ENCODE data around the gene SLC25A41.

SLC25A41 gene

DNA sequence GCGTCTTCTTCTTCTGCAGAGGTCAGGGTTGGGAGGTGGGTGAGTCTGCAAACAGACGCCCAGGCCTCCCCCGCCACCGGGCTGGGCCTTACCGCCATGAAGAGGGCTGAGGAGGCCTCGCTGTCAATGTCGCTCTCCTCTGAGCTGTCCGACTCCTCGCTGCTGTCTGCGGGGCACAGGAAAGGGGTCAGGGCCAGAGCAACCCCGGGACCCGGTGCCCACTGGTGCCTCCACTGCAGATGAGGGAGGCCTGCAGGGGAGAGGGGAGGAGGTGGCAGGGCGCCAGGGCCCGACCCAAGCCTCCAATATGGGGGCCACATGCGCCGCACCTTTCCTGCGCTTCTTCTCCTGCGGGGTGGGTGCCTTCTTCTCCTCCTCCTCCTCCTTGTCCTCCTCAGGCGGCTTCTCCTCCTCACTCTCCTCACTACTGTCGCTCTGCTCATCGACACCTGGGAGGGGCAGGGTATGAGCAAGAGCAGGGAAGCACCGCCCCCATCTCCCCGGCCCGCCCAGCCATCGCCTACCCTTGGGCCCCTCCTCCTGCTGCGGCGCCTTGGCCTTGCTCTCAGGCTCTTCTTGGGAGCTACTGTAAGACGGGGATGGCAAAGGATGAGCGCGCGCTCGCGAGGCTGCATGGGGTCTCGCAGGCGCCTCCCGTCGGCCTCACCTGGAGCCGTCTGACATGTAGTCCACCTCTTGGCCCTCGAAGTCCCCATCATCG lies 52.4 kb downstream of the SLC25A41 start:
- ChIA-PET CTCF (no interaction called here), POLR2A (interaction anchor here (0.7 kb wide), 1 partner anchor 9 kb away, joined by 3 read pairs; the partner anchor contains the start of gene ALKBH7)
- no peak for TF ChIP-seq L3MBTL2 (conservative IDR thresholded peaks at IDR 0.05)
- TF ChIP-seq TARDBP (IDR thresholded peaks at IDR 0.05): no peak
- TF ChIP-seq ELF4 (IDR thresholded peaks at IDR 0.05): no peak
- no peak for TF ChIP-seq ARNT (IDR thresholded peaks at IDR 0.05)
- TF ChIP-seq BHLHE40 (IDR thresholded peaks at IDR 0.05; ENCODE audit: borderline replicate concordance): no peak
- no peak for TF ChIP-seq FOXK2 (IDR thresholded peaks at IDR 0.05)
- TF ChIP-seq SUZ12 (IDR thresholded peaks at IDR 0.05): no peak
- TF ChIP-seq HDGF (IDR thresholded peaks at IDR 0.05; ENCODE audit: borderline replicate concordance): no peak
- TF ChIP-seq, protein P1, sequence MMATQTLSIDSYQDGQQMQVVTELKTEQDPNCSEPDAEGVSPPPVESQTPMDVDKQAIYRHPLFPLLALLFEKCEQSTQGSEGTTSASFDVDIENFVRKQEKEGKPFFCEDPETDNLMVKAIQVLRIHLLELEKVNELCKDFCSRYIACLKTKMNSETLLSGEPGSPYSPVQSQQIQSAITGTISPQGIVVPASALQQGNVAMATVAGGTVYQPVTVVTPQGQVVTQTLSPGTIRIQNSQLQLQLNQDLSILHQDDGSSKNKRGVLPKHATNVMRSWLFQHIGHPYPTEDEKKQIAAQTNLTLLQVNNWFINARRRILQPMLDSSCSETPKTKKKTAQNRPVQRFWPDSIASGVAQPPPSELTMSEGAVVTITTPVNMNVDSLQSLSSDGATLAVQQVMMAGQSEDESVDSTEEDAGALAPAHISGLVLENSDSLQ (IDR thresholded peaks at IDR 0.05): no peak
- no peak for TF ChIP-seq NFRKB (IDR thresholded peaks at IDR 0.05)
- no peak for TF ChIP-seq SP1 (IDR thresholded peaks at IDR 0.05)
- no peak for TF ChIP-seq LEF1 (IDR thresholded peaks at IDR 0.05; ENCODE audit: borderline replicate concordance)
- TF ChIP-seq FOXM1 (IDR thresholded peaks at IDR 0.05; ENCODE audit: borderline replicate concordance): no peak
- no peak for DNase-seq (ENCODE audit: extremely low spot score)

DNA sequence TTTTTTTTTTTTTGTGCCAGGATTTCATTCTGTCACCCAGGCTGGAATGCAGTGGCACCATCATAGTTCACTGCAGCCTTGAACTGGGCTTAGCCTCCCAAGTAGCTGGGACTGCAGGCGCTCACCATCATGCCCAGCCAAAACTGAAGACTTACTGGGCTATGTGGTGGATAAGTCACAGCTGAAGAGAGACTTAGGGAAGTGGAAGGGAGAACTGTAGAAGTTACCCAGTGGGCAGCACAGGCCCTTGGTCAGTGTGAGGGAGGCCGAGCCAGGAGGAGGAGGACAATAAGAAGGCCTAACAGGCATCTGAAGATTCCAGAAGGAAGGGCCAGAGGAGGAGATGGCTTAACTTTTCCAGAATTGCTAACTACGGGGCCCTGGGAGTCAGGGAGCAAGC lies 53.8 kb downstream of the SLC25A41 start:
- TF ChIP-seq ZNF384 (IDR thresholded peaks at IDR 0.05): no peak
- no peak for TF ChIP-seq HDGF (IDR thresholded peaks at IDR 0.05; ENCODE audit: borderline replicate concordance)
- no peak for TF ChIP-seq L3MBTL2 (conservative IDR thresholded peaks at IDR 0.05)
- no peak for TF ChIP-seq BHLHE40 (IDR thresholded peaks at IDR 0.05; ENCODE audit: borderline replicate concordance)
- TF ChIP-seq SP1 (IDR thresholded peaks at IDR 0.05): no peak
- TF ChIP-seq CTBP1 (IDR thresholded peaks at IDR 0.05; ENCODE audit: borderline replicate concordance): no peak
- TF ChIP-seq, protein P1 (IDR thresholded peaks at IDR 0.05): no peak
- TF ChIP-seq SUZ12 (IDR thresholded peaks at IDR 0.05): no peak
- no peak for TF ChIP-seq NFRKB (IDR thresholded peaks at IDR 0.05)
- TF ChIP-seq FOXK2 (IDR thresholded peaks at IDR 0.05): no peak
- TF ChIP-seq FOXM1 (IDR thresholded peaks at IDR 0.05; ENCODE audit: borderline replicate concordance): no peak
- no peak for TF ChIP-seq ELF4 (IDR thresholded peaks at IDR 0.05)
- no peak for TF ChIP-seq LEF1 (IDR thresholded peaks at IDR 0.05; ENCODE audit: borderline replicate concordance)
- TF ChIP-seq ARNT (IDR thresholded peaks at IDR 0.05): no peak
- no peak for TF ChIP-seq FOXA1 (IDR thresholded peaks at IDR 0.05)
- DNase-seq (ENCODE audit: extremely low spot score): no peak
- POLR2A ChIA-PET: interaction anchor here (1.8 kb wide), 1 partner anchor 14 kb away, joined by 7 read pairs; the partner anchor contains the start of gene GTF2F1
- CTCF ChIA-PET: no interaction called here

DNA sequence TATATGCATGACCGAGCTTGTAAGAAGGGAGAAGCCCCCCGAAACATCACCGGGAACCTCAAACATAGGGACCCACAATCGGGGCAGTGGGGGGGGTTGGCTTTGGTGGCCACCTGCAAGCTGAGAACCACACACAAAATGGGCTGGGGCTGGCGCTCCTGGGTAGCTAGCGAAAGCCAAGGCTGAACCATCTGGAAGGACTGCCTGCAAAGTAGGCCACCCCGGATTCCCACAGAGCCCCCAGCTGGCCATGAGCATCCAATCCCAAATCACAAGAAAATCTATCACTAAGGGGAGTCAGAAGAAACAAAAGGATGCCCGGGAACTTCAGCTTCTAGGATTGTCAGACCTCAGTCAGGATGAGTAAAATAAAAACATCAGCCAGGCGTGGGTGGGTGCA lies 55.1 kb downstream of the SLC25A41 start:
- no peak for DNase-seq (ENCODE audit: extremely low spot score)
- TF ChIP-seq ELF4 (IDR thresholded peaks at IDR 0.05) (no peak), FOXA1 (IDR thresholded peaks at IDR 0.05) (no peak), SP1 (IDR thresholded peaks at IDR 0.05) (no peak), FOXK2 (IDR thresholded peaks at IDR 0.05) (no peak), SUZ12 (IDR thresholded peaks at IDR 0.05) (no peak), CTBP1 (IDR thresholded peaks at IDR 0.05; ENCODE audit: borderline replicate concordance) (no peak), L3MBTL2 (conservative IDR thresholded peaks at IDR 0.05) (no peak), NFRKB (IDR thresholded peaks at IDR 0.05) (no peak), TARDBP (IDR thresholded peaks at IDR 0.05) (no peak), LEF1 (IDR thresholded peaks at IDR 0.05; ENCODE audit: borderline replicate concordance) (no peak), FOXM1 (IDR thresholded peaks at IDR 0.05; ENCODE audit: borderline replicate concordance) (no peak), ARNT (IDR thresholded peaks at IDR 0.05) (no peak), ZNF384 (IDR thresholded peaks at IDR 0.05) (no peak), HDGF (IDR thresholded peaks at IDR 0.05; ENCODE audit: borderline replicate concordance) (no peak)
- TF ChIP-seq, protein P1 (IDR thresholded peaks at IDR 0.05): no peak
- POLR2A ChIA-PET: interaction anchor here (1.8 kb wide), 1 partner anchor 15 kb away, joined by 7 read pairs; the partner anchor contains the start of gene GTF2F1
- CTCF ChIA-PET: no interaction called here

DNA sequence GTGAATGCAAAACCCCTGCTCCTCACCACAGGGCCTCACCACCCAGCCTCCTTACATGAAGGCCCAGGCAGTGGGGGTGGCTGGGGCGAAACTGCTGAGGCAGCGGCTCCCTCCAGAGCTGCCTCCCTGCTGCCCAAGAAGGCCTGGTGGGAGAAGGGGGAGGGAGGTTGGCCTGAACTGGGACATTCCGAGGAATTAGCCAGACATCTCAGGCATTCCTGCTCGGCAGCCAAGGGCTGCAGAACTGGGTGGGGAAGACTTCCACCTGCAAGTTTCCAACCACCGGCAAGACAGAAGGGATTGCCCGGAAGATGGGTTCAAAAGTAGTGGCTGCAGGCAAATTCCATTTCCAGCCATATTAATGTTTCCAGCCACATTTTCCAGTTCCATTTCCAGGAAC lies 55.5 kb downstream of the SLC25A41 start:
- ChIA-PET POLR2A (interaction anchor here (0.9 to 1.8 kb wide), 2 partner anchors 9 to 15 kb away, joined by 3 to 7 read pairs; partner anchors contain the start of gene GTF2F1), CTCF (no interaction called here)
- no peak for DNase-seq (ENCODE audit: extremely low spot score)
- TF ChIP-seq, protein P1 (IDR thresholded peaks at IDR 0.05): no peak
- TF ChIP-seq ZNF384 (IDR thresholded peaks at IDR 0.05) (no peak), NFRKB (IDR thresholded peaks at IDR 0.05) (no peak), HDGF (IDR thresholded peaks at IDR 0.05; ENCODE audit: borderline replicate concordance) (no peak)

DNA sequence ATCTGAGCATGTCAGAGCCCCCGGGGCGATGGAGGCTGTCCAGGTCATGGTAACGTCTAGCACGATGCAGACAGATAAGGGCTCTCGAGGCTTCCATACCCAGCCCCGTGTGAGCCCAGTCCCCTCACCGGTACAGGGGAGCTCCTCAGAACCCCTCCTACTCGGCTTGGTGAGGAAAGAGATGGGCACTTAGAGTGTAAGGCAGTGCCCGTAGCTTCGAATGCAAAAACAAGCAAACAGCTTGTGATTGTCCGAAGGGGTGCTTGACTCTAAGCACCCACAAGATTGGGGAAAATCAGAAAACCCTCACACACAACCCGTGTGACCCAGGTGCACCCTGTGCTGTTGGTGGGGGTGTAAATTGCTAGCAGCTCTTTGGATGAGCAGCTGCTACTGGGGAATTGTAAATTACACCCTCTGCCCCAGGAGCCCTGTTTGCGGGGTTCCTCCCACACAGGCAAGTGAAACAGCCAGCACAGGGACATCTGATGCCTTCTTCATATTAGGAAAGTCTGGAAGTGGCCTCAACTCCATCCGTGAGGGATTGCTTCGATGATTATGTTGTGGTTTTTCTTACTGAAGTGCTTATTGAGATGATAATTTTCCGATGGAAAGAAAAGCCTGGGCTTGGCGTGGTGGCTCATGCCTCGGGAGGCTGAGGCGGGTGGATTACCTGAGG lies 56.9 kb downstream of the SLC25A41 start:
- DNase-seq (ENCODE audit: extremely low spot score): no peak
- ChIA-PET POLR2A (interaction anchor here (1.0 kb wide), 1 partner anchor 15 kb away, joined by 3 read pairs; the partner anchor contains the start of gene CLPP), CTCF (interaction anchor here (1.0 kb wide), 1 partner anchor 158 kb away, joined by 3 read pairs; no protein-coding TSS in a partner anchor)
- TF ChIP-seq ARNT (IDR thresholded peaks at IDR 0.05) (no peak), ELF4 (IDR thresholded peaks at IDR 0.05) (no peak), L3MBTL2 (conservative IDR thresholded peaks at IDR 0.05) (no peak), ZNF384 (IDR thresholded peaks at IDR 0.05) (no peak), BHLHE40 (IDR thresholded peaks at IDR 0.05; ENCODE audit: borderline replicate concordance) (no peak), FOXM1 (IDR thresholded peaks at IDR 0.05; ENCODE audit: borderline replicate concordance) (no peak), CTBP1 (IDR thresholded peaks at IDR 0.05; ENCODE audit: borderline replicate concordance) (no peak), LEF1 (IDR thresholded peaks at IDR 0.05; ENCODE audit: borderline replicate concordance) (no peak)
